HL-60/S4 treated with phorbol 12-myristate 13-acetate at 8.2 ng/mL for 4 days and 3 days (cell line): ENCODE measurements around the gene LGALSL.

Source experiments
- in situ Hi-C: fragments of 300-500 bp; cut with MboI; formaldehyde crosslinking; loops from 2 replicates; pipeline ENCODE4 v1.15.0; 2022; ENCODE audit warnings: low sequenced_read_pairs

The LGALSL gene

DNA sequence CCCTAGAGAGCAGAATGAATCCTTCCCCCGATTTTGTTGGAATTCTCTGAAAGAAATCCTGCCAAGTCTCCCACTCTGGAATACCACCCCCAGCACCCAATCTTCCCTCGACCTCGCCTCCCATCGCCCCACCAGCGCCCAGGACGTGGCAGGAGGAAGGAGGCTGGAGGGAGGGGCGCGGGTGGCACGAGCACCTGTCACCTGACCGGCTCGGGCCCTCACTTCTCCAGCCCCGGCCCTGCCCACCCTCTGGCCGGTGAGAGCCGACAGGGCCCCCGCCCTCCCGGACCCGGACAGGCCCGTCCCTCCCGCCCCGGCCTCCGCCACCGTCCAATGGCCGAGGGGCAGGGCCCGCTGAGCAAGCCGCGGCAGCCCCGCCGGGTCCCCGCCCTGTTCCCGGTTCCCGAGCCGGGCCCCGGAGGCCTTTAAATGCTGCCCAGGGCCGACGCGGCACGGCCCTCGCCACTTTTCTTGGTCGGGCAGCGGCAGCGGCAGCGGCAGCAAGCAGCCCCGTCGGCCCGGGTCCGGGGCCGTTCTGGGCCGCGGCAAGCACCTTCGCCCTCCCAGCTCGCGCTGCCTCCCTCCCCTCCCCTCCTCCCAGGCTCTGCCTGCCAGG is at the start of gene LGALSL:
TSS of gene LGALSL (plus strand) at position 393 of the 616 bp plus-strand sequence. CDS start 384 bp downstream, outside the sequence.
- in situ Hi-C loops, result no loop called here

DNA sequence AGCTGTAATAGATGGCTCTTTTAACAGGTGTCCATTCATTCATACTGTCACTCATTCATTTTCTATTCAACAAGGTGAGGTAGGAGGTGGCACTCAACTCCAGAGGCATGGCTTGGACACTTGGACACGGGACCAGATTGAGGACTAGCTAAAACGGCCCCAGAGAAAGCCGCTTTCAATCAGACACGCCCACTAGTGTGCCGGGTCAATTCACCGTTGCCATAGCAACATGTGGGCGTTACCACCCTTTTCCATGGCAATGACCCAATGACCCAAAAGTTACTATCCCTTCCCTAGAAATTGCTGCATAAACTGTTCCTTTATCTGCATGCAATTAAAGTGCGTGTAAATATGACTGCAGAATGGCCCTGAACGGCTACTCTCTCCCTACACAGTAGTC is 49.2 kb upstream of the LGALSL start:
- in situ Hi-C loops, result no loop called here

DNA sequence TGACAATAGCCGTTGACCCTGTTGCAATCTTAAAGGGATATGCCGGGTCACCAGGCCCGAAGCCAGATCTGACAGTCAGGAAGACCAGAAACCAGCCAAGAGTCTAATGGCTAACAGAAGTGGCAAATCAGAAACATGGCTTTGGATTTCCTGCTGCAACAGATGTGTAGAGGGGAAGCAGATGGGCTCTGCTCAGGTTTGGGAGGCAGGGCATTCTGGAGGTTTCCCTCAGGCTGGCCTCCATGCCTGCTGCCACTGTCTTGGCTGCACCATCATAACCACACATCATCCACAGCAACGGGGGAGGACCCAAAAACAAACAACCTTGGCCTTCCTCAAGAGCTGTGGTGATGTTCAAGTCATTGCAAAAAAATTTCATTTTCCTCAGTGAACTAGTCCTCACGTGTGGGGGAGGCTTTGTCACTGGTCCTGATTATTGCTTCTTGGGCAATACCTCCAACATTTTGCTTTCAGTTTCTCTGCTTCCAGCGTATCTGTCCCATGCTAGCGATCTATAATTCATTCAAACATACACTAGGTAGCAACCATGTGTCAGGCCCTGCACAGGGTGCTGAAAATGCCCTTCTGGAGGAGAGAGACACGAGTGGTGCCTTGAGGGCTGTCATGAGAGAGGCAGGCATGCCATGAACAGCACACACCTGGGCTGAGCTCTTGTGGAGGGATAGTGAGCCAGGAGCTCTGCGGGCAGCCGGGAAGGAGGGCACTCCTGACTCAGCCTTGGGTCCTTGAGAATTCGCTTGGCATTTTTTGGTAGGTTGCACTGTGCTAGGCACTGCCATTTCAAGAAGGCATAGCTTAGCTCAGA is 48.2 kb upstream of the LGALSL start:
- in situ Hi-C loops, result no loop called here

DNA sequence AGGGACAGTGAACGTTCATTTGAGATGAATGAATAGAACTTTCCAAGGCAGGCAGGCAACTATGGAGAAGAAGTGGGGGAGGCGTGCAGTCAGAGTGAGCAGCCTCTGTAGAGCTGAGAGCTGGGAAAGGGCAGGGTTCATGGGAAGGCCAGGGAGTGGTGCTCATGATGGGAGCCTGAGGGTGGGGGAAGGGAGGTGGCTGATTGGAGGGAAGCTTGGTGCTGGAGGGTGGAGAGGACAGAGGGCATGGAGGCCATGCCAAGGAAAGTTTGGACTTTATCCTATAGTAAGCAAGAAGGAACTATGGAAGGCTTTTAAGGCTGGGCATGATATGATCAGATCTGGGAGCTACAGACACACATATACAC is 47.6 kb upstream of the LGALSL start:
- in situ Hi-C loops, result no loop called here

DNA sequence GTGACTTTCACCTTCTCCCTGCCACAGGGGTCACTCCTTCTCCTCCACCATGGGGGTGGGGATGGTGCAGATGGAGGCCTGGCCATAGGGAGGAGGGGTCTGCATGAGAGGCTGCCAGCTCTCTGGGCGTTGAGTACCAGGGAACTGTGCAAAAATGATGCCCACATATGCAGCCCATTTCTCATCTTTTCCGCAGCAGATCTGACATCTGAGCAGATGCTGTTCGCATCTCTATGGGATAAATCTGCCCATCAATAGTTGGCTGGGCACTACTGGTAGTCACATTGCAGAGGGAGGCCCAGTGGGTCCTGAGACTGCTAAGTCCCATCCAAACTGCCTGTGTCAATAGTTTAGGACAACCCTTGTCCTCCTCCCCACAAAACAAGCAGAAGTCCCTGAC is 45.9 kb upstream of the LGALSL start:
- in situ Hi-C loops, result no loop called here

DNA sequence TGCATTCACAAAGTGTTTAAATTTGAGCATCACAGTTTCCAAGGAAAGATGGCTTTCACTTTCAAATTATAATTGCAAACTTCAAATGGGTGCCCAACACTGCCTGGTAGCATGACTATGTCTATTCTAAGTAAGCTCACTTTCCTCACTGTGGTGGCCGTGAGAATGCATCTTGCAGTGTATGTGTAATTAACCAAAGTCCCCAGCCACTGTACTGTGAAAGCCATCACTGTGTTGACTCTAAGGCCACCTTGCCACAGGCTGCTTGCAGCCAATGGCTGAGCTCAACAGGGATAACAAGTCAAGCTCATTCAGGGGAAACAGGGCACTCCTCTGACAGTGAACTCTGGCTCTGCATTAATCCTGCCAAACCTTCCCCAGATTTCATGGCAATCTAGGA is 43.3 kb upstream of the LGALSL start:
- in situ Hi-C loops, result no loop called here

DNA sequence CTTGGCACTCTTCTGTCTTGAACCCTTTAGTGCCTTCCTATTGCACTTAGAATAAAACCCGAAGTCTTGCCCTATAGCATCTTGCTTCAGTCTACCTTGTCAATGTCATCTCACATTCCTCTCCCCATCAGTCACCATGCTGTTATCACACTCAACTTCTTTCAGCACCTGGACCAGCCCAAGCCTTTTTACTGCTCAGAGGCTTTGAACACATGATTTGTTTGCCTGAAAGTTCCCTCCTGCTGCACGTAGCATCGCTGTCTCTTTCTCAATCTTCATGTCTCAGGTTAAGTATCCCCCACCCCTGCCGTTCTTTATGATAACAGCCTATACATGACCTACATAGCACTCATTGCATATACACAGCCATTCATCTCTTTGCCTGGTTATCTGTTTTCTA is 41.3 kb upstream of the LGALSL start:
- in situ Hi-C loops, result no loop called here

DNA sequence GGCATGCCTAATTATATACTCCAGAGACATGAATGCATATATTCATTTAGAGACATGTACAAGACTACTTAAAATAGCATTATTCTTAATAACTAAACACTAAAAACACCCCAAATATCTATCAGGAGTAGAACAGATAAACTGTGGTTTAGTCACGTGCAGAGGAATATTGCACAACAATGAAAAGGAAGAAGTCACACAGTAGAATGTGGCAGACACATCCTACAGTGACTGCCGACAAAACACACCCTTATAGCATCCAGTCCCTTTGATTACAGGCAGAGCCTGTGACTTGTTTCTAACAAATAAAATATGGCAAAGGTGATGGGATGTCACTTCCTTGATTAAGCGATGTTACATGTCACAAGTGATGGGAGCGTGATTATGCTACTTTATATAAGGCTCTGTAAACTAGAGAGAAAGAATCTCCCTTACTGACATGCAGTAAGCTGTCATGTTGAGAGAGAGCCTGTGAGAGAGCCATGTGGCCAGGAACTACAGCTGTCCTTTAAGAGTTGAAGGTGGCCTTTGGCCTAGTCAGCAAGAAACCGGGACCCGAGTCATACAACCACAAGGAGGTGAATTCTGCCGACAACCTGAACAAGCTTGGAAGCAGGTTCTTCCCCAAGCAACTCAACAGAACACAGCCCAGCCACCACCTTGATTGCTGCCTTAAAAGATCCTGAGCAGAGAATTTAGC is 39.1 kb upstream of the LGALSL start:
- in situ Hi-C loops, result no loop called here

DNA sequence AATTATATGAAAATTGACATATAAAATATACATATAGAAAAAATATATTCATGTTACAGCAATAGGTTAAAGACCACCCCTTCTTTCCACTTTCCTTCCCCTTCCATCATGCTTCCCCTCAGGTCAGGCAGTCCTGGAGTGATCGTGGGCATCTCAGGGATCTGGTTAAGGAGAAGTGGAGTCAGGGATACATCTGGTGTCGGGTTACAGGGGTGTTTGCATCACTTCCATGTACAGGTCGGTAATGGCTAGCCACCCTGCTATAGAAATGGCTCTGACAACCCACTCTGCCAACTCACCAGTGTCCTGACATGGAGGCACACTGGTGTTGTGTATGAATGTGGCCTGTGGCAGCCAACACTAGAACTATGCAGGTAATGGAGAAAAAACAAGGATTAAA is 36.3 kb upstream of the LGALSL start:
- in situ Hi-C loops, result no loop called here

DNA sequence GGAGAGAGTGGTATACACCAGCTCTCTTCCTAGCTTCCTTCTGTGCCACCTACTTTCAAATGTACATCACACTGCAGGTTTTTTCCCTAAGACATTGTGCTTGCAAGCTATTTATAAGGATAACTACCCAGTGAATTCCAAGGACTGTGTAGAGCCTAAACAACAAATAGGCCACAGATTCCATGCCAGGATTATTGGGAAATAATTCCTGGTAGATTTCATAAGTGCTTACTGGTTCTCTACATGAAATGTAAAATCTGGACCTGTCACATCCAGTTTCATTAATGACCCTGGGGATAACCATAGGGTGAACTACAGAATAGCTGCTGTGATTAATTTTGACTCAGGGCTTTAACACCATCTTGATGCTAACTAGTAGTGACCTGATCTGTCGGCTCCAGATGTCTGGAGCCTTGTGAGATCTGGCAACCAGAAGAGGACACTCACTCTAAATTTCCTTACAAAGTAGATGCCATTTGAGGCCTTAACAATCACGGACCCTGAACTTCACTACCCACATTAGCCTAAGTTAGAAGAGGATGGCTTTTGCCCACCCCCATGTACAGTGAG is 34.3 kb upstream of the LGALSL start:
- in situ Hi-C loops, result no loop called here

DNA sequence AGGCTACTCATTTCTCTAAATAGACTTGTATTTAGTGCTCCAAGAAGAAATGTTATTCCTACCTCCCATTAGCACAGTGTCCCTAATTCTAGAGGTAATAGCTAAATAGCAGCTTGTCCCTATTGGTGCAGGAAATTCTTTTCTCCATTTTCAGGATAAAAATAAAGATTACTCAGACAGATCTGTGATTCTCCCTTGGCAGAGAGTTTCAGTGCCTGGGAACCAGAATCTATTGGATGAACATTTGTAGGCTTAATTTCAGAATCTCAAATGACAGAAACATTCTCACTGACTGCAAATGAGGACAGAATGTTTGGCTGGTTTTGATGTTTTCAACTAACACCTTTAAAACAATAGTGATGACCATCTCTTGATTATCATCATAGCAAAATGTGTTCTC is 33.3 kb upstream of the LGALSL start:
- in situ Hi-C loops, result no loop called here

DNA sequence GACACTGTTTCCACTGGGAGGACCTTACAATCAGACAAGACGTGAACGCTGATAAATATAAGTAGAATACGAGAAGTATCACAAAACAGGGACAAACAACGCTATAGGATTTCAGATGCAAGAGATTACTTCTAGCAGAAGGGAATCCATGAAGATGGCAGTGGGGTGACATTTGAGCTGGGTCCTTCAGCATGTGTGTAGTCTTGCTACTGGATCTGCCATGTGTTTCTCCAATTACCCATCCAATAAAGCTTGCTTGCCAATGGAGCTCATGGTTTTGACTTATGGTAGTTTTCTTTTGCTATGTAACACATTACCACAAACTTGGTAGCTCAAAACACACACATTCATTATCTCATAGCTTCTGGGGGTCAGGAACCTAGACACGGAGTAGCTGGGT is 32.8 kb upstream of the LGALSL start:
- in situ Hi-C loops, result no loop called here

DNA sequence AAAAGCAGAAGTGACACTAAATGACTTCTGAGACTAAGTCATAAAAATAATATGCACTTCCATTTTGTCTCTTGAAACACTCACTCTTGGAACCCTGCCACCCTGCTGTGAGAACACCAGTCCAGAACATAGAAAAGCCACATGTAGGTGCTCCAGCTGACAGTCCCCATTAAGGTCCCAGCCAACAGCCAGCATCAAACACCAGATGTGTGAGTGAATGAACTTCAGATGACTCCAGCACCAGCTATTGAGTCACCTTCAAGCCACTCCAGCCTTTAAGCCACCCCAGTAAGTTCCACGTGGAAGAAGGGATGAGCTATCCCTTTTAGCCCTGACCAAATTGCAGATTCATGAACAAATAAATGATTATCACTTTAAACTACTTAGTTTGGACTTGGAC is 31.5 kb upstream of the LGALSL start:
- in situ Hi-C loops, result no loop called here

DNA sequence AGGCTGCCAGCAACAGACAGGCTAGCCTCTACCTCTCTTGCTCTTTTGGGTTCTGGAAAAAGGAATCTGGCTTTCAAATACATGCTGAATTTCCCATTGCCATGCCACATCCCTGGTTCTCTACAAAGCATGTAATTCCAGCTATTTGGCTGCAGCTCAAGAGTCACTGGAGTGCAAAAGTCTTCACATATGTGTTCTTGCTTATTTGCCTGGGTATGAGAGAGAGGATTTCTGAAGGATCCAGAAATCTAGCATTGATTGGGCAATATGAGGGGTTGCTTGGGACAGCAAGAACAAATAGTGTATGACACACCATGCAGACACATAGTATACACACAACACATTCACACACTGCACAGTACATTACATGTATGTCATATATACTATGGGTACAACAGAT is 30.7 kb upstream of the LGALSL start:
- in situ Hi-C loops, result no loop called here

DNA sequence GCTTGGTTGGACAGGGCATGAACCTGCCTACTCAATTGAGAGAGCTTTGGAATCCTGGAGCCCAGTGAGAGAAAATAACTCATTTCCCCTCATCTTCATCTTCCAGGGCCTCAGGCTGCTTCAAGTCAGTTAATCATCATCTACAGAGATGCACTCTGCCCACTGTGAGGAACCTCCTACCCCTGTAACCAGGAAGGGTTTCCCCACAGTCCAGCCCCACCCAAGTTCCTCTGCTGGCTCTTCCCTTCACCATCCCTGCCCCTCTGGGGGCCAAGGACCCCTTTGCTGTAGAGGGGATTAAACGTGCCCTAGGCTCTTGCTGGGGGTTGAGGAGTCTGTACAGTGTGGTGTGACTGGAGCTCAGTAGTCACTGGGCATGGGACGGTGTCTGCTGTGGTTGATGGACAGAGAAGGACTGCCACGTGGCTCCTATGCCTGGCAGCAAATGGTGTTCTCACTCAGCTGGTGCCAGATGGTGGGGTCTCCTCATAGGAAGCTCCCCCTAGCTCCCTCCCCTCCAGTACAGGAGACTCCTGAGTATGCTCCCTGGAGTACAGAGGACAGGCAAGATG is 29.5 kb upstream of the LGALSL start:
- in situ Hi-C loops, result no loop called here

DNA sequence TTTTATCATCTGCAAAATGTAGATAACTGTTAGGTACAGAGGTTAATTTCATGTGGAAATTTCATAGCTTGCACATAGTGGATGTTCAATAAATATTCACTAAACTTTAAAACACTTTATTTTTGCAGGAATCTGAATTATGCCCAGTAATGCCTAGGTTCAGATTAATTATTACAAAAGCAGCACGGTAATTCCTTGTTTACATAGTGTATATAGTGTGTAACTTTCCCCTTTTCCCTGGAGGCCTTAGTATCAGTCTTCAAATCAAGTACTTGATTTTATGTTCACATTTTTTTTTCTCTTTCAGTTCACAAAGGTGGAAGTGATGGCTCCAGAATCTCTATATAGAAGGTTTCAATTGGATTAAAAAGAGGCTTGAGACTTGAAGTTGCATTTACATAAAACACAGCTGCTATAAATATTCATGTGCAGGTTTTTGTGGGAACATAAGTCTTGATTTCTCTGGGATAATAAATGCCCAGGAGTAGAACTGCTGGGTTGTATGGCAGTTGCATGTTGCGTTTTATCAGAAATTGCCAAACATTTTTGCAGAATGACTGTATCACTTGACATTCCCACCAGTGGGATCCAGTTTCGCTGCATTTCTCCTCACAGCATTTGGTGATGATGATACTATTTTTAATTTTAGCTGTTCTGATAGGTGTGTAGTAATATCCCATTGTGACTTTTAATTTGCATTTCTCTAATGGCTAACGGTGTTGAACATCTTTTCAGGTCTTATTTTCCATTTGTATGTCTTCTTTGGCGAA is 27.6 kb upstream of the LGALSL start:
- in situ Hi-C loops, result no loop called here

DNA sequence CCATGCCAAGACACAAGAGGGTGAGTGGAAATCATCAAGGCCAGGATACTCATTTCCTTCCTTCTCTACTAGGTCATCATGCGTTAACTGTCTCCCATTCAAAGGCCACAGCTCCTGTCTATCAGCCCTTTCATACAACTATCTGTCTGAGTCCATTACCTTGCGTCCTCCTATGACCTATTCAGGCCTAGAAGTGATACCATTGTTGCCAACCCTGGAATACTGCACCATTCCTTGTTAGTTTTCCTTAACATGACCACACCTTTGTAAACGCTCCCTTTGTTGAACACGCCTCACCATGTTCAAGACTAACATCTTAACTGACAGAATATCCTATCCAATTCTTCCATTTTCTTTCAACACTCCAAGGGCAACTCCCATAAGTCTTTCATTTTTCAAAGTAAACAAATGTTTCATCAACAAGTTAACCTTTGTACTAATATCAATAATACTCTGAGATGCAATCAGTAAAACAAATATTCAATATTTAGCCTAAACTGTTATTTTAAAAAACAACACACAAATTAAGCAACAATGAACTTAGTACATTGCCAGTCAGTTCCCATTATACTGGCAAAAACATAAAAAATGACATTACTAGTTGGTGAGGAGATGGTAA is 19.8 kb upstream of the LGALSL start:
- in situ Hi-C loops, result no loop called here

DNA sequence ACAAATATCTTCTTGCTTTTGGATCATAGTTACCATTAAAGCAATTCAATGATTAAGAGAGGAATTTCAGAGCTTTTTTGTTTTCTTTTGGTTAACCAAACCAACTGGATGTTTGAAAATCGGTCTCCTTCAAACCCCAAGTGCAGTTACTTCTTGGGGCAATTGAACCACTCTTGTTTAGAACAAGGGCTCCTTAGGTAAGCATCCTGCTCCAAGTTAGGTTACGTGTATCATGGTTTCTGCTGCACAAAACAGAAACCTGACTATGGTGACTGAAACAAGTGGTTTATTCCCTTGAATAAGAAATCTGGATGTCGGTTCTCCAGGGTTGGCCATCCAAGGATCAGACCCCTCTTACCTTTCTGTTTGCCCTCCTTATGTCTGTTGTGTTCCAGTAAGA is 16.1 kb upstream of the LGALSL start:
- in situ Hi-C loops, result no loop called here

DNA sequence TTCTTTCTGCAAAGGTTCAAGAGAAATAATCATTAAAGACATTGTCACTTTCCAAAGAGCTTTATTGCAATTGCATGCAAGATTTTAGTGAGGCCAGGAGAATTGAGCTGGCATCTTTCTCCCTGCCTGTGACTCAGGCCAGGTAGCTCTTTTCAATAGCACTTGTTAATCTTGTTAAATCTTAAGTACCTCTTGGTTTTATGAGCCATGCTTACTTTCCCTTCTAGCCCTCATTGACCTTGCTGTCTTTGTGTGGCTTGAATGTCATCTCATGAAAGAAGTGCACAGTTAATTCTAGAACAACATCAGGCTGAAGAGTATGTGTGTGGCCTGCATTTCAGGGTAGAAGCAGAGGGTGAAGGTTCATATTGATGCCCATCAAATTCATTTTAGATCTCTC is 14.8 kb upstream of the LGALSL start:
- in situ Hi-C loops, result no loop called here

DNA sequence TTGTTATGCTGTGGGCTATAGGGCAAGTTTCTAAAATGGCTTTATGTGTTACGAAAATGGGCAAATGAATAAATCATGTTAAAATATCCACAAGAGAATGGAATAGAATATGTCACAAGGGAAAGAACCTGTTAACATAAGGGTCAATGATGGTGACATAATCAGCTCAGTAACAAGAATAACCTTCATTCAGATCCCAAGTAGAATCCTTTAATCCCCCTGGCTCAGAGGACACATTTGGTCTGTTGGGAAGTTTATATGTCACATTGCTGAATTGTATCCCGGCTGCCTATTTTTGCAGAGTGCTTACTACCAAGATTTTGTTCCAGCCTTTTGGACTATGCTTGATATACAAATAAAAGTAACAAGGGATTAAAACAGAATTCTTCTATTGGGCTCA is 13.1 kb upstream of the LGALSL start:
- in situ Hi-C loops, result no loop called here
